A673 (cell line): ENCODE data around the gene ZW10. TPM values are rescaled to one million over a fixed set of nuclear protein-coding genes. Genes with fewer than 3 reads are reported as not detected.

ENCODE experiments used
- BruUV-seq: library from RNA; stranded (reverse); fragments of 400-500 nt; replicated peaks from 2 replicates; lab custom pipeline; 2021; lab: Mats Ljungman, UMichigan
- CTCF ChIA-PET: fragments of 300-600 bp; sonication (Branson Sonifier 250); formaldehyde crosslinking; loops from one replicate; lab custom pipeline; 2022; ENCODE audit warnings: antibody characterized with exemption; lab: Charles Lee
- POLR2A ChIA-PET: fragments of 300-600 bp; sonication (Branson Sonifier 250); formaldehyde crosslinking; loops from one replicate; lab custom pipeline; 2022; ENCODE audit warnings: antibody characterized with exemption; ENCODE audit not compliant: low non-redundant PET; lab: Charles Lee
- DNase-seq: peaks from one replicate; pipeline ENCODE4 v3.0.0-alpha.2; 2015; ENCODE audit warnings: low spot score
- H3K27ac ChIP-seq: fragments of 200-600 bp; sonication (generic); 2 replicates; pipeline ENCODE4 v1.5.1; 2016; ENCODE audit warnings: mixed run types, low read depth, mild to moderate bottlenecking, mixed read lengths, antibody characterized with exemption, low read length; ENCODE audit not compliant: poor library complexity, severe bottlenecking
- H3K27me3 ChIP-seq: fragments of 200-600 bp; sonication (generic); replicated peaks from 2 replicates; pipeline ENCODE4 v1.6.1; 2017; ENCODE audit warnings: mixed run types, low read depth, mild to moderate bottlenecking, mixed read lengths, antibody characterized with exemption, low read length; ENCODE audit not compliant: insufficient read depth, poor library complexity
- H3K36me3 ChIP-seq: fragments of 200-600 bp; sonication (generic); 2 replicates; pipeline ENCODE4 v1.6.1; 2016; ENCODE audit warnings: mixed run types, mild to moderate bottlenecking, mixed read lengths, antibody characterized with exemption, low read length; ENCODE audit not compliant: insufficient read depth, poor library complexity, severe bottlenecking
- H3K4me1 ChIP-seq: fragments of 200-600 bp; sonication (generic); 2 replicates; pipeline ENCODE4 v1.6.1; 2017; ENCODE audit warnings: mixed run types, mild to moderate bottlenecking, mixed read lengths, antibody characterized with exemption, low read length; ENCODE audit not compliant: insufficient read depth, poor library complexity, severe bottlenecking
- H3K4me3 ChIP-seq: fragments of 200-600 bp; sonication (generic); 2 replicates; pipeline ENCODE4 v1.5.1; 2016; ENCODE audit warnings: low read depth, mixed run types, mild to moderate bottlenecking, mixed read lengths, low read length; ENCODE audit not compliant: poor library complexity, severe bottlenecking
- H3K9me3 ChIP-seq: fragments of 200-600 bp; sonication (generic); 2 replicates; pipeline ENCODE4 v1.6.1; 2016; ENCODE audit warnings: mixed run types, low read depth, mild to moderate bottlenecking, mixed read lengths, antibody characterized with exemption, low read length; ENCODE audit not compliant: poor library complexity, severe bottlenecking
- EZH2 ChIP-seq: fragments of 200-600 bp; sonication (generic); IDR thresholded peaks from 2 replicates; pipeline ENCODE4 v1.6.1; 2017; ENCODE audit warnings: borderline replicate concordance, low read depth, mild to moderate bottlenecking, mixed read lengths, antibody characterized with exemption, low read length; ENCODE audit not compliant: poor library complexity, severe bottlenecking
- intact Hi-C: fragments of 100-400 bp; cut with micrococcal nuclease; formaldehyde crosslinking; loops from one replicate; pipeline ENCODE4 v1.10.0; 2022; ENCODE audit not compliant: unreplicated experiment
- total RNA-seq: library from RNA; stranded (reverse); gene quantifications from 2 replicates; pipeline ENCODE4 v1.2.3, GENCODE V29; 2021
- TF ChIP-seq, protein P1 (sequence below): fragments of 300-800, 200-600 bp; sonication (generic); conservative IDR thresholded peaks from 2 replicates; pipeline ENCODE4 v1.5.1; 2017; ENCODE audit warnings: low read depth, mild to moderate bottlenecking, antibody characterized with exemption, low read length, moderate library complexity, mixed read lengths

ZW10 gene
- total RNA-seq, 1 experiment from 2014 or later = 31.4 TPM

GRCh38 chr11:113725913-113726312 is 47.6 kb downstream of the ZW10 start:
- DNase-seq = no peak
- POLR2A ChIA-PET = no interaction called here
- Histone ChIP-seq H3K27me3 (no peaks in the 10 kb centered on the region), H3K27ac (no peak overlapping the region), H3K4me3 (no peak overlapping the region), H3K9me3 (no peaks in the 10 kb centered on the region), H3K36me3 (no peaks in the 10 kb centered on the region), H3K4me1 (no peaks in the 10 kb centered on the region)
- CTCF ChIA-PET = no interaction called here
- TF ChIP-seq, protein P1, sequence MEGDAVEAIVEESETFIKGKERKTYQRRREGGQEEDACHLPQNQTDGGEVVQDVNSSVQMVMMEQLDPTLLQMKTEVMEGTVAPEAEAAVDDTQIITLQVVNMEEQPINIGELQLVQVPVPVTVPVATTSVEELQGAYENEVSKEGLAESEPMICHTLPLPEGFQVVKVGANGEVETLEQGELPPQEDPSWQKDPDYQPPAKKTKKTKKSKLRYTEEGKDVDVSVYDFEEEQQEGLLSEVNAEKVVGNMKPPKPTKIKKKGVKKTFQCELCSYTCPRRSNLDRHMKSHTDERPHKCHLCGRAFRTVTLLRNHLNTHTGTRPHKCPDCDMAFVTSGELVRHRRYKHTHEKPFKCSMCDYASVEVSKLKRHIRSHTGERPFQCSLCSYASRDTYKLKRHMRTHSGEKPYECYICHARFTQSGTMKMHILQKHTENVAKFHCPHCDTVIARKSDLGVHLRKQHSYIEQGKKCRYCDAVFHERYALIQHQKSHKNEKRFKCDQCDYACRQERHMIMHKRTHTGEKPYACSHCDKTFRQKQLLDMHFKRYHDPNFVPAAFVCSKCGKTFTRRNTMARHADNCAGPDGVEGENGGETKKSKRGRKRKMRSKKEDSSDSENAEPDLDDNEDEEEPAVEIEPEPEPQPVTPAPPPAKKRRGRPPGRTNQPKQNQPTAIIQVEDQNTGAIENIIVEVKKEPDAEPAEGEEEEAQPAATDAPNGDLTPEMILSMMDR = no peak
- no peak for TF ChIP-seq EZH2
- no TSS peak for BruUV-seq
- intact Hi-C loops = no loop called here

GRCh38 chr11:113725407-113725806 is 48.1 kb downstream of the ZW10 start:
- CTCF ChIA-PET = no interaction called here
- H3K36me3 ChIP-seq = no peaks in the 10 kb centered on the region
- intact Hi-C loops = no loop called here
- no TSS peak for BruUV-seq
- H3K9me3 ChIP-seq = no peaks in the 10 kb centered on the region
- TF ChIP-seq, protein P1 = no peak
- no peak for TF ChIP-seq EZH2
- DNase-seq = no peak
- no peak overlapping the region for H3K27ac ChIP-seq
- no peaks in the 10 kb centered on the region for H3K27me3 ChIP-seq
- no peak overlapping the region for H3K4me3 ChIP-seq
- H3K4me1 ChIP-seq = no peaks in the 10 kb centered on the region
- POLR2A ChIA-PET = no interaction called here

- Histone ChIP-seq H3K36me3 (no peaks in the 10 kb centered on the region), H3K4me3 (no peak overlapping the region), H3K27me3 (no peaks in the 10 kb centered on the region), H3K4me1 (no peaks in the 10 kb centered on the region), H3K9me3 (no peaks in the 10 kb centered on the region), H3K27ac (no peak overlapping the region)
- DNase-seq = no peak
- CTCF ChIA-PET = no interaction called here
- BruUV-seq = no TSS peak
- TF ChIP-seq, protein P1 = no peak
- TF ChIP-seq EZH2 = no peak
- intact Hi-C loops = no loop called here
- POLR2A ChIA-PET = no interaction called here
Observed at GRCh38 chr11:113724778-113725177, 48.7 kb downstream of the ZW10 start.
